Gastrocnemius medialis (tissue), 4 donors: ENCODE measurements around the gene MSMO1. TPM values are rescaled to one million over a fixed set of nuclear protein-coding genes. Genes with fewer than 3 reads are reported as not detected.

Experiments
- ATAC-seq, 2 donors: fragments of 150-250 bp; one replicate each; pipeline ENCODE4 v1.9.1; 2016
- DNase-seq, 2 donors: peaks; one replicate each; pipeline ENCODE4 v3.0.0-alpha.2; 2019
- H3K27ac ChIP-seq, 4 donors: fragments of 200-600 bp; sonication (generic); 1 replicate in 1 of 4; 2 replicates in 3 of 4; pipeline ENCODE4 v1.5.1; 2016 to 2018; ENCODE audit warnings: mild to moderate bottlenecking in 2 of 4, moderate library complexity in 1 of 4
- H3K27me3 ChIP-seq, 3 donors: fragments of 200-600 bp; sonication (generic) in 2 of 3; 1 replicate in 1 of 3; 2 replicates in 2 of 3; pipeline versions ENCODE4 v1.5.1 to v1.6.0; 2016 to 2019; ENCODE audit warnings: mild to moderate bottlenecking in 1 of 3, moderate library complexity in 1 of 3
- H3K36me3 ChIP-seq, 2 donors: fragments of 200-600 bp; sonication (generic) in 1 of 2; one replicate each; pipeline ENCODE4 v1.5.1; 2017 to 2018
- H3K4me1 ChIP-seq, 2 donors: fragments of 200-600 bp; sonication (generic) in 1 of 2; one replicate each; pipeline ENCODE4 v1.5.1; 2016 to 2017; ENCODE audit warnings: mild to moderate bottlenecking in 2 of 2
- H3K4me3 ChIP-seq, 4 donors: fragments of 200-600 bp; sonication (generic) in 3 of 4; 1 replicate in 1 of 4; 2 replicates in 3 of 4; pipeline ENCODE4 v1.5.1; 2016 to 2019; ENCODE audit warnings: mild to moderate bottlenecking in 2 of 4
- H3K9me3 ChIP-seq, 3 donors: fragments of 200-600 bp; sonication (generic) in 2 of 3; 1 replicate in 1 of 3; 2 replicates in 2 of 3; pipeline ENCODE4 v1.5.1; 2016 to 2019
- CTCF ChIP-seq, 5 experiments: fragments of 450-650 bp in 3 of 5; fragments of 200-600 bp in 2 of 5; sonication (generic) in 2 of 5; IDR thresholded peaks in 4 of 5; conservative IDR thresholded peaks in 1 of 5; 1 replicate in 4 of 5; 2 replicates in 1 of 5; pipeline ENCODE4 v1.5.1; 2016 to 2019; ENCODE audit warnings: antibody characterized with exemption in 5 of 5, mild to moderate bottlenecking in 3 of 5, moderate library complexity in 3 of 5
- POLR2A ChIP-seq, 2 donors: fragments of 450-650 bp; IDR thresholded peaks; one replicate each; pipeline ENCODE4 v1.6.1; 2017; ENCODE audit warnings: antibody characterized with exemption in 2 of 2, mild to moderate bottlenecking in 2 of 2, moderate library complexity in 2 of 2
- in situ Hi-C, 4 donors: fragments of 200-750 bp; cut with MboI; loops; one replicate each; pipeline versions ENCODE4 v1.15.0 to v1.8.0; 2017; ENCODE audit warnings: low sequenced_read_pairs in 4 of 4
- intact Hi-C: fragments of 100-400 bp; cut with DNase I; formaldehyde crosslinking; loops from one replicate; pipeline ENCODE4 v1.15.1; 2023; ENCODE audit warnings: low total_unique reads
- total RNA-seq, 4 donors: library from RNA; depleted of rRNA; stranded (reverse); fragments of >200 nt; gene quantifications; one replicate each; pipeline versions ENCODE4 v1.1.0 to v1.2.3, GENCODE V29; 2016

The MSMO1 gene
- total RNA-seq, 4 donors from 2014 or later: 3.9 to 7.7 (median 4.1) TPM

GRCh38 chr4:165345666-165346417 lies 18.4 kb downstream of the MSMO1 start:
- Histone ChIP-seq H3K4me3 (no peak overlapping the region), H3K27ac (no peak overlapping the region), H3K27me3 (no peaks in the 10 kb centered on the region), H3K36me3 (no peaks in the 10 kb centered on the region), H3K9me3 (no peaks in the 10 kb centered on the region), H3K4me1 (no peaks in the 10 kb centered on the region)
- ATAC-seq: no peak
- intact Hi-C loops (no loop called here), in situ Hi-C loops (loop anchor here in 1 of 4 donors (25.0 kb wide), 1 partner anchor 134 kb away; the partner anchor contains the start of gene KLHL2)
- TF ChIP-seq POLR2A (IDR thresholded peaks at IDR 0.05): no peak
- TF ChIP-seq CTCF (IDR thresholded peaks at IDR 0.05 in 4 of 5, conservative IDR thresholded peaks at IDR 0.05 in 1 of 5): no peak
- no peak for DNase-seq

GRCh38 chr4:165347647-165348569 lies 20.4 kb downstream of the MSMO1 start:
- H3K9me3 ChIP-seq: no peaks in the 10 kb centered on the region
- no peak overlapping the region for H3K4me3 ChIP-seq
- in situ Hi-C loops: loop anchor here in 1 of 4 donors (25.0 kb wide), 1 partner anchor 136 kb away; the partner anchor contains the start of gene KLHL2
- intact Hi-C loops: no loop called here
- H3K4me1 ChIP-seq: no peaks in the 10 kb centered on the region
- no peak for DNase-seq
- no peak overlapping the region for H3K27ac ChIP-seq
- no peak for ATAC-seq
- no peaks in the 10 kb centered on the region for H3K27me3 ChIP-seq
- no peaks in the 10 kb centered on the region for H3K36me3 ChIP-seq
- TF ChIP-seq CTCF (IDR thresholded peaks at IDR 0.05 in 4 of 5, conservative IDR thresholded peaks at IDR 0.05 in 1 of 5): no peak
- TF ChIP-seq POLR2A (IDR thresholded peaks at IDR 0.05): no peak

GRCh38 chr4:165351359-165352130 lies 24.1 kb downstream of the MSMO1 start:
- H3K9me3 ChIP-seq: no peaks in the 10 kb centered on the region
- intact Hi-C loops: loop anchor here (10.0 kb wide), 1 partner anchor 113 kb away; no protein-coding TSS in a partner anchor

More at GRCh38 chr4:165351359-165352130, 24.1 kb downstream of the MSMO1 start:
- ATAC-seq (no peak), DNase-seq (no peak)
- in situ Hi-C loops: loop anchor here in 2 of 4 donors (10.0 to 25.0 kb wide), 2 partner anchors 113 to 214 kb away; no protein-coding TSS in a partner anchor
- no peaks in the 10 kb centered on the region for H3K4me1 ChIP-seq
- no peaks in the 10 kb centered on the region for H3K27me3 ChIP-seq
- H3K36me3 ChIP-seq: no peaks in the 10 kb centered on the region
- no peak overlapping the region for H3K27ac ChIP-seq
- TF ChIP-seq CTCF (IDR thresholded peaks at IDR 0.05 in 4 of 5, conservative IDR thresholded peaks at IDR 0.05 in 1 of 5) (no peak), POLR2A (IDR thresholded peaks at IDR 0.05) (no peak)
- no peak overlapping the region for H3K4me3 ChIP-seq
